ENCODE measurements around the gene MAST4.

MAST4 gene

GRCh38 chr5:66850354-66851075 is 254.3 kb downstream of the MAST4 start:
- no peak for DNase-seq

- no peak for DNase-seq
These were observed 255.1 kb downstream of the MAST4 start for GRCh38 chr5:66851306-66851705.

- no peak for DNase-seq
These were observed 258.2 kb downstream of the MAST4 start for GRCh38 chr5:66854416-66854815.

- DNase-seq: no peak
These were observed 260.0 kb downstream of the MAST4 start for GRCh38 chr5:66856041-66856805.

- no peak for DNase-seq
These were observed 263.3 kb downstream of the MAST4 start for GRCh38 chr5:66859526-66859925.

- DNase-seq: no peak
These were observed 264.2 kb downstream of the MAST4 start for GRCh38 chr5:66860199-66860975.

- no peak for DNase-seq
These were observed 265.2 kb downstream of the MAST4 start for GRCh38 chr5:66861402-66861801.

- DNase-seq: no peak
These were observed 265.8 kb downstream of the MAST4 start for GRCh38 chr5:66862020-66862419.

GRCh38 chr5:66863243-66864170 is 267.3 kb downstream of the MAST4 start:
- DNase-seq: no peak

- DNase-seq: no peak
These were observed 268.2 kb downstream of the MAST4 start for GRCh38 chr5:66864240-66864884.

GRCh38 chr5:66867618-66868322 is 271.6 kb downstream of the MAST4 start:
- no peak for DNase-seq

GRCh38 chr5:66869347-66869746 is 273.2 kb downstream of the MAST4 start:
- no peak for DNase-seq

GRCh38 chr5:66870708-66871107 is 274.5 kb downstream of the MAST4 start:
- DNase-seq: no peak

GRCh38 chr5:66871651-66872050 is 275.5 kb downstream of the MAST4 start:
- no peak for DNase-seq

GRCh38 chr5:66872736-66873331 is 276.6 kb downstream of the MAST4 start:
- DNase-seq: no peak

GRCh38 chr5:66874004-66874403 is 277.8 kb downstream of the MAST4 start:
- DNase-seq: no peak

GRCh38 chr5:66875315-66875714 is 279.1 kb downstream of the MAST4 start:
- no peak for DNase-seq

GRCh38 chr5:66876266-66876807 is 280.1 kb downstream of the MAST4 start:
- DNase-seq: no peak

- no peak for DNase-seq
These were observed 281.6 kb downstream of the MAST4 start for GRCh38 chr5:66877843-66878242.

GRCh38 chr5:66880401-66880800 is 284.2 kb downstream of the MAST4 start:
- no peak for DNase-seq
